Liver (tissue), 9 donors: ENCODE data around the gene NLRP5. TPM values are rescaled to one million over a fixed set of nuclear protein-coding genes. Genes with fewer than 3 reads are reported as not detected.

Source experiments
- DNase-seq: peaks from one replicate; pipeline ENCODE4 v3.0.0-alpha.2; 2017; ENCODE audit warnings: low spot score
- H3K27ac ChIP-seq, 2 donors: one replicate each; pipeline ENCODE4 v1.7.0; 2013; ENCODE audit warnings: inconsistent platforms in 2 of 2, low read length in 2 of 2, control low read depth in 1 of 2, low read depth in 1 of 2, mild to moderate bottlenecking in 1 of 2
- H3K27me3 ChIP-seq, 4 donors: one replicate each; pipeline versions ENCODE4 v1.6.1 to v1.7.0; 2013; ENCODE audit warnings: low read length in 3 of 4, inconsistent platforms in 1 of 4, mild to moderate bottlenecking in 1 of 4, moderate library complexity in 1 of 4; ENCODE audit not compliant: control insufficient read depth in 4 of 4, insufficient read depth in 4 of 4
- H3K36me3 ChIP-seq, 4 donors: one replicate each; pipeline versions ENCODE4 v1.6.1 to v1.7.0; 2013; ENCODE audit warnings: low read length in 3 of 4, mild to moderate bottlenecking in 3 of 4, low read depth in 1 of 4, moderate library complexity in 1 of 4; ENCODE audit not compliant: control insufficient read depth in 4 of 4, insufficient read depth in 3 of 4
- H3K4me1 ChIP-seq, 4 donors: one replicate each; pipeline versions ENCODE4 v1.6.1 to v1.7.0; 2013; ENCODE audit warnings: low read length in 3 of 4, mild to moderate bottlenecking in 3 of 4, moderate library complexity in 1 of 4; ENCODE audit not compliant: control insufficient read depth in 4 of 4, insufficient read depth in 4 of 4
- H3K4me3 ChIP-seq, 3 donors: one replicate each; pipeline versions ENCODE4 v1.6.1 to v1.7.0; 2013; ENCODE audit warnings: low read length in 3 of 3, control low read depth in 1 of 3, low read depth in 1 of 3, mild to moderate bottlenecking in 1 of 3
- H3K9ac ChIP-seq, 2 donors: one replicate each; pipeline ENCODE4 v1.7.0; 2013; ENCODE audit warnings: low read length in 2 of 2, mild to moderate bottlenecking in 2 of 2, moderate library complexity in 2 of 2, control low read depth in 1 of 2, low read depth in 1 of 2
- H3K9me3 ChIP-seq, 4 donors: one replicate each; pipeline versions ENCODE4 v1.6.1 to v1.7.0; 2013; ENCODE audit warnings: low read length in 3 of 4; ENCODE audit not compliant: control insufficient read depth in 4 of 4
- ATF3 ChIP-seq: IDR thresholded peaks from 2 replicates; pipeline ENCODE4 v1.6.1; 2016; ENCODE audit warnings: antibody characterized with exemption
- CTCF ChIP-seq: fragments of 150-350 bp; IDR thresholded peaks from 2 replicates; pipeline ENCODE4 v1.5.1; 2017; ENCODE audit warnings: improper control_type of control experiment, low read depth, low read length; ENCODE audit not compliant: missing input control
- EGR1 ChIP-seq, 2 donors: IDR thresholded peaks; 2 replicates each; pipeline ENCODE4 v1.6.1; 2016 to 2018; ENCODE audit warnings: antibody characterized with exemption in 2 of 2, low read depth in 2 of 2
- FOXA1 ChIP-seq: IDR thresholded peaks from 2 replicates; pipeline ENCODE4 v1.6.1; 2016; ENCODE audit warnings: antibody characterized with exemption
- FOXA2 ChIP-seq: IDR thresholded peaks from 2 replicates; pipeline ENCODE4 v1.6.1; 2016; ENCODE audit warnings: antibody characterized with exemption
- GABPA ChIP-seq, 2 donors: IDR thresholded peaks in 1 of 2; conservative IDR thresholded peaks in 1 of 2; 2 replicates each; pipeline ENCODE4 v1.6.1; 2016; ENCODE audit warnings: antibody characterized with exemption in 2 of 2, mild to moderate bottlenecking in 1 of 2, moderate library complexity in 1 of 2
- HNF4A ChIP-seq, 2 donors: conservative IDR thresholded peaks; 2 replicates each; pipeline ENCODE4 v1.6.1; 2016; ENCODE audit warnings: antibody characterized with exemption in 2 of 2, mild to moderate bottlenecking in 2 of 2
- HNF4G ChIP-seq: IDR thresholded peaks from 2 replicates; pipeline ENCODE4 v1.6.1; 2016; ENCODE audit warnings: antibody characterized with exemption
- JUND ChIP-seq, 2 donors: IDR thresholded peaks; 2 replicates each; pipeline ENCODE4 v1.6.1; 2016; ENCODE audit warnings: antibody characterized with exemption in 2 of 2
- MAX ChIP-seq: IDR thresholded peaks from 2 replicates; pipeline ENCODE4 v1.6.1; 2016; ENCODE audit warnings: antibody characterized with exemption
- NR2F2 ChIP-seq: IDR thresholded peaks from 2 replicates; pipeline ENCODE4 v1.6.1; 2016; ENCODE audit warnings: antibody characterized with exemption
- RAD21 ChIP-seq, 2 donors: IDR thresholded peaks; 2 replicates each; pipeline ENCODE4 v1.6.1; 2016; ENCODE audit warnings: antibody characterized with exemption in 2 of 2, mild to moderate bottlenecking in 2 of 2
- REST ChIP-seq: IDR thresholded peaks from 2 replicates; pipeline ENCODE4 v1.6.1; 2016; ENCODE audit warnings: antibody characterized with exemption, mild to moderate bottlenecking
- RXRA ChIP-seq, 2 donors: IDR thresholded peaks; 2 replicates each; pipeline ENCODE4 v1.6.1; 2017 to 2018; ENCODE audit warnings: antibody characterized with exemption in 2 of 2, mild to moderate bottlenecking in 1 of 2
- SP1 ChIP-seq: IDR thresholded peaks from 2 replicates; pipeline ENCODE4 v1.6.1; 2018; ENCODE audit warnings: antibody characterized with exemption, mild to moderate bottlenecking
- YY1 ChIP-seq: IDR thresholded peaks from 2 replicates; pipeline ENCODE4 v1.6.1; 2016; ENCODE audit warnings: antibody characterized with exemption, mild to moderate bottlenecking
- ZBTB33 ChIP-seq: IDR thresholded peaks from 2 replicates; pipeline ENCODE4 v1.6.1; 2016; ENCODE audit warnings: antibody characterized with exemption
- WGBS: extraction: QIAGEN DNeasy Blood & Tissue Kit; methylation state at CpG from one replicate; pipeline ENCODE4 v1.1.7; 2013; 5-methylcytosine and 5-hydroxymethylcytosine counted together
- polyA plus RNA-seq, 2 donors: library from polyadenylated mRNA; stranded (reverse) in 1 of 2; unstranded in 1 of 2; fragments of 200-250 nt in 1 of 2; fragments of >200 nt in 1 of 2; fragmentation: Nextera tagmentation in 1 of 2; extraction: Ambion mirVana in 1 of 2; gene quantifications; one replicate each; pipeline versions ENCODE4 v1.2.1 to v1.2.3, GENCODE V29; 2013 to 2015
- total RNA-seq, 2 donors: library from RNA; depleted of rRNA; stranded (reverse); fragments of >200 nt; gene quantifications; one replicate each; pipeline ENCODE4 v1.2.3, GENCODE V29; 2014
- donor health status: healthy.
- donor health status: healthy.
- donor health status: healthy.
- donor health status: healthy.
- donor health status: healthy.

The NLRP5 gene
- total and polyA plus RNA-seq, 4 donors: not detected

GRCh38 chr19:55980415-55980814 is 6.2 kb upstream of the NLRP5 start:
- TF ChIP-seq EGR1 (IDR thresholded peaks at IDR 0.05; ENCODE audit: low read depth in 2 of 2) (no peak), RXRA (IDR thresholded peaks at IDR 0.05) (no peak), FOXA2 (no peak), ATF3 (no peak), RAD21 (IDR thresholded peaks at IDR 0.05) (no peak), MAX (no peak), SP1 (no peak), FOXA1 (no peak), HNF4A (conservative IDR thresholded peaks at IDR 0.05) (no peak), HNF4G (no peak), JUND (IDR thresholded peaks at IDR 0.05) (no peak)
- H3K27ac ChIP-seq: no peak overlapping the region
- no peak overlapping the region for H3K9ac ChIP-seq
- H3K4me3 ChIP-seq: no peak overlapping the region
- no peaks in the 10 kb centered on the region for H3K4me1 ChIP-seq
- no peak for DNase-seq
- H3K9me3 ChIP-seq: peaks cover 0 to 5% (median 2%) of the 10 kb centered on the region in 4 donors
- peaks cover 0 to 4% (median 0%) of the 10 kb centered on the region in 4 donors for H3K27me3 ChIP-seq
- H3K36me3 ChIP-seq: no peaks in the 10 kb centered on the region
- WGBS: 65% methylated on average over 9 of the region's 9 CpGs

GRCh38 chr19:55985254-55985653 is 1.3 kb upstream of the NLRP5 start:
- 61% methylated on average over 1 of the region's 1 CpG for WGBS
- H3K27ac ChIP-seq: no peak overlapping the region
- H3K27me3 ChIP-seq: peaks cover 0 to 4% (median 2%) of the 10 kb centered on the region in 4 donors
- no peak overlapping the region for H3K4me3 ChIP-seq
- no peaks in the 10 kb centered on the region for H3K36me3 ChIP-seq
- no peaks in the 10 kb centered on the region for H3K4me1 ChIP-seq
- H3K9ac ChIP-seq: no peak overlapping the region
- no peak for DNase-seq
- peaks cover 0 to 3% (median 1%) of the 10 kb centered on the region in 4 donors for H3K9me3 ChIP-seq
- TF ChIP-seq GABPA (IDR thresholded peaks at IDR 0.05 in 1 of 2, conservative IDR thresholded peaks at IDR 0.05 in 1 of 2) (no peak), EGR1 (IDR thresholded peaks at IDR 0.05; ENCODE audit: low read depth in 2 of 2) (no peak), HNF4A (conservative IDR thresholded peaks at IDR 0.05) (no peak), MAX (no peak), RXRA (IDR thresholded peaks at IDR 0.05) (no peak)

GRCh38 chr19:55990831-55991230 is 4.3 kb downstream of the NLRP5 start:
- no peak for DNase-seq

More at GRCh38 chr19:55990831-55991230, 4.3 kb downstream of the NLRP5 start:
- Histone ChIP-seq H3K4me3 (no peak overlapping the region), H3K36me3 (no peaks in the 10 kb centered on the region), H3K9ac (no peak overlapping the region), H3K9me3 (peaks cover 0 to 9% (median 4%) of the 10 kb centered on the region in 4 donors), H3K27me3 (peaks cover 0 to 3% (median 0%) of the 10 kb centered on the region in 4 donors), H3K4me1 (no peaks in the 10 kb centered on the region), H3K27ac (no peak overlapping the region)
- TF ChIP-seq HNF4A (conservative IDR thresholded peaks at IDR 0.05) (no peak), EGR1 (IDR thresholded peaks at IDR 0.05; ENCODE audit: low read depth in 2 of 2) (no peak), NR2F2 (no peak), JUND (IDR thresholded peaks at IDR 0.05) (no peak), YY1 (no peak), MAX (no peak), SP1 (no peak), CTCF (no peak), RXRA (IDR thresholded peaks at IDR 0.05) (no peak), ZBTB33 (no peak), ATF3 (no peak), RAD21 (IDR thresholded peaks at IDR 0.05) (no peak), HNF4G (no peak), GABPA (IDR thresholded peaks at IDR 0.05 in 1 of 2, conservative IDR thresholded peaks at IDR 0.05 in 1 of 2) (no peak), FOXA2 (no peak), REST (no peak)
- 77% methylated on average over 5 of the region's 5 CpGs for WGBS
